Measurements from ENCODE around the gene COMT. TPM values are rescaled to one million over a fixed set of nuclear protein-coding genes. Genes with fewer than 3 reads are reported as not detected.
"Not testable (repeated sequence)": the region's sequence is repeated elsewhere in the genome, so short reads cannot be mapped to it uniquely, and the experiment has no call there.

COMT gene
- polyA plus RNA-seq, 4 donors: 57.8 to 236 (median 135) TPM

DNA sequence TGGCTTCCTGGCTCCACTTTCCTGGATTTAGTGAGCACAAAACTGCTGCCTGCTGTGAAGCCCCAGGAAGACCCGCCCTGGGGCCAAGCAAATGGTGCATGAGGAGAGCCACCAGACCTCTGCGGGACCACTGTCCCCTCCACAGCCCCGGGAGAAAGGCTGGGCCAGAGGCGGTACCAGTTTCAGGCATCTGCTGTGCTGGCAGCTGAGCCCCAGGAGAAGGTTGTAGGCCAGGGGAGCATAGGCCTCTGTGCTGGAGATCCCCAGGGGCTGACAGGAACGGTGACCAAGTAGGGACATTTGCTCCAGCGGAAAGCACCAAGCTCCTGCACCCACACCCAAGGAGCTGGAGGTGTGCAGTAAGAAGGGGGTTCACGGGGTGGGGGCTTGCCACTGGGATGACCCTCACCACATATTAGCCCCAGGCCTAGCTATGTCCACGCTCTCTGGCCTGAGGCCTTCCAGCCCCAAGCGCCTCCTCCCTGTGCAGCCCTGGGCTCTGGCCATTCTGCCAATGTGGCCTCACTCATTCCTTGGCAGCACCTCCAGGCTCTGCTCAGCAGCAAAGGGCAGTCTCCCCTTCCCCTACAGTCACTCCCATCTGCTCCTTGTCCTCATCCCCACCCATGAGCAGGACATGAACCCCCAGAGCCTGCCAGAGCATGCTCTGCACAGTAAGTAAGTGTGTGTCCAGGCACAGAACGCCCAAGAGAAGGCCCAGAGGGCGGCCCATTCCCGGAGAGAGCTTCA is 24.0 kb upstream of the COMT start:
- DNase-seq (no peak), FAIRE-seq (no peak)
- Histone ChIP-seq H3K36me3 (ENCODE audit: control insufficient read depth in 3 of 3, insufficient read depth in 2 of 3, low read depth in 1 of 3, low read length in 3 of 3) (peaks cover 4 to 66% (median 11%) of the 10 kb centered on the region in 3 donors), H3K9me3 (ENCODE audit: control insufficient read depth in 2 of 2, insufficient read depth in 1 of 2, low read depth in 1 of 2, low read length in 1 of 2) (peaks cover 0 to 6% of the 10 kb centered on the region in 2 donors), H3K4me3 (ENCODE audit: low read depth in 1 of 3, low read length in 3 of 3) (no peak overlapping the region), H3K27me3 (ENCODE audit: control insufficient read depth in 3 of 3, insufficient read depth in 3 of 3, low read length in 3 of 3) (no peaks in the 10 kb centered on the region), H3K4me1 (ENCODE audit: control insufficient read depth in 3 of 3, insufficient read depth in 2 of 3, low read depth in 1 of 3, low read length in 2 of 3) (no peaks in the 10 kb centered on the region), H3K27ac (ENCODE audit: low read depth in 1 of 3, low read length in 2 of 3) (no peak overlapping the region)
- 90 to 95% (median 94%) methylated on average over 11 to 12 of the region's 12 CpGs for WGBS, 3 donors

DNA sequence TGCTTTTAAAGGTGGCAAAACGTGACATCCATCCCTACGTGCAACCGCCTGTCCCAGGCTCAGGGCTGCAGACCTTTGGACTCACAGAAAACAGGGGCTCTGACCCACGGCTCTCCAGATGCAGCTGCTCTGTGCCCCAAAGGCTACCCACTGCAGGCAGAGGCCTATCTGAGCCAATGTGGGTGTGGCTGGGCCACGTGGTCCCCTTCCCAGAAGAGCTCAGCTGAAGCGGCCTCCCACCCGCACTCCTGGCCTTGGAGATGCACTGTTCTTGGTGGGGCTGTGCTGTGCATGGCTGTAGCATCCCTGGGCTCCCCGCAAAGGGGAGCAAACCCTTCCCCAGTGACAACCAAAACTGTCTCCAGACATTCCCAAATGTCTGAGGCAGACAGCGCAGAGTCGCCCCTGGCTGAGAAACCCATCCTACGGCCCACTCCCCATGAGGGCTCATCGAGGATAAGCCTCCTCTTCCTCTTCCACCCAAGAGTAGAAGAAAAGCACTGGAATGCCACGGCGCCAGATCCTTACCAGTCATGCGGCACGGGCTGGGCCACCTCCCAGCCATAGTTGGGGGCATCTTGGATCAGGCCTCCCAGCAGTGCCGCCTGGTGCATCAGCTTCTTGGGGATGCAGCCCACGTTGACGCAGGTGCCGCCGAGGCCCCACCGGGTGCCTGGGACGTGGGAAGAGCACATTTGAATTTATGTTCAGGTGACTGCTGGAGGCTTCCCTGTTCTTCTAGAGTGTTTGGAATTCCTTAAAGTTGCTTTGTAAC is 23.1 kb upstream of the COMT start:
- DNase-seq (no peak), FAIRE-seq (no peak)
- H3K27ac ChIP-seq (ENCODE audit: low read depth in 1 of 3, low read length in 2 of 3): no peak overlapping the region
- 80 to 82% (median 81%) methylated on average over 23 of the region's 23 CpGs for WGBS, 3 donors
- H3K36me3 ChIP-seq (ENCODE audit: control insufficient read depth in 3 of 3, insufficient read depth in 2 of 3, low read depth in 1 of 3, low read length in 3 of 3): peaks cover 4 to 62% (median 7%) of the 10 kb centered on the region in 3 donors
- no peaks in the 10 kb centered on the region for H3K4me1 ChIP-seq (ENCODE audit: control insufficient read depth in 3 of 3, insufficient read depth in 2 of 3, low read depth in 1 of 3, low read length in 2 of 3)
- H3K27me3 ChIP-seq (ENCODE audit: control insufficient read depth in 3 of 3, insufficient read depth in 3 of 3, low read length in 3 of 3): no peaks in the 10 kb centered on the region
- H3K4me3 ChIP-seq (ENCODE audit: low read depth in 1 of 3, low read length in 3 of 3): no peak overlapping the region
- peaks cover 0 to 4% of the 10 kb centered on the region in 2 donors for H3K9me3 ChIP-seq (ENCODE audit: control insufficient read depth in 2 of 2, insufficient read depth in 1 of 2, low read depth in 1 of 2, low read length in 1 of 2)

DNA sequence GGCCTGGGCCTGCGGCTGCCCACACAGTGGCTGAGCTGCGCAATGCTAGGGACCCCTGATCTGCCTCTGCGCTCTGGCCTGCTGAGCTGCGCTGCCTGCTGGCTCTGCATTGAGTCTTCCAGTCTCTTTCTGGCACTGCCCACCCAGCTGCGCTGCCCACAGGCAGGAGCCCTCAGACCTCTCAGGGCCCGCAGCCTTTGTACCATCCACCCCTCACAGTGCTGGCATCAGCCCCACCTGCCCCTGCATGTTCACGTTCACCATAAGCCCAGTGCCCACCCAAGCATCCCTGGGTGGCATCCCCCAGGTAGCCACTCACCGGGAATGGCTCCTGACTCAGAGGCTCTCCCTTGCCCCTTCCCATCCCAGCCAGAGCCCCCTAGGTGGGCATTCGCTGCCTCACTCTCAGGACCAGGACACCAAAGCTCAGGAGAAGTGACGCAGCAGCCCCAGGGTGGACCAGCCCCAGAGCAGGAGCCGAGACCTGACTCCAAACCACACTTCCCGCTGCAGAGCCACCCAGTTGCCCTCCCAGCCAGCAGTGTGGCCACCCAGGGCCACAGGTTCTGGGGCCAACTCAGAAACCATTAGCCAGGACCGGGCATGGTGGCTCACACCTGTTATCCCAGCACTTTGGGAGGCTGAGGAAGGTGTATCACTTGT is 21.7 kb upstream of the COMT start:
- Histone ChIP-seq H3K4me3 (ENCODE audit: low read depth in 1 of 3, low read length in 3 of 3) (no peak overlapping the region), H3K27ac (ENCODE audit: low read depth in 1 of 3, low read length in 2 of 3) (no peak overlapping the region), H3K9me3 (ENCODE audit: control insufficient read depth in 2 of 2, insufficient read depth in 1 of 2, low read depth in 1 of 2, low read length in 1 of 2) (no peaks in the 10 kb centered on the region), H3K27me3 (ENCODE audit: control insufficient read depth in 3 of 3, insufficient read depth in 3 of 3, low read length in 3 of 3) (no peaks in the 10 kb centered on the region), H3K4me1 (ENCODE audit: control insufficient read depth in 3 of 3, insufficient read depth in 2 of 3, low read depth in 1 of 3, low read length in 2 of 3) (no peaks in the 10 kb centered on the region), H3K36me3 (ENCODE audit: control insufficient read depth in 3 of 3, insufficient read depth in 2 of 3, low read depth in 1 of 3, low read length in 3 of 3) (peaks cover 0 to 59% (median 4%) of the 10 kb centered on the region in 3 donors)
- FAIRE-seq: no peak
- DNase-seq: no peak
- WGBS, 3 donors: 95 to 99% (median 97%) methylated on average over 13 of the region's 13 CpGs

DNA sequence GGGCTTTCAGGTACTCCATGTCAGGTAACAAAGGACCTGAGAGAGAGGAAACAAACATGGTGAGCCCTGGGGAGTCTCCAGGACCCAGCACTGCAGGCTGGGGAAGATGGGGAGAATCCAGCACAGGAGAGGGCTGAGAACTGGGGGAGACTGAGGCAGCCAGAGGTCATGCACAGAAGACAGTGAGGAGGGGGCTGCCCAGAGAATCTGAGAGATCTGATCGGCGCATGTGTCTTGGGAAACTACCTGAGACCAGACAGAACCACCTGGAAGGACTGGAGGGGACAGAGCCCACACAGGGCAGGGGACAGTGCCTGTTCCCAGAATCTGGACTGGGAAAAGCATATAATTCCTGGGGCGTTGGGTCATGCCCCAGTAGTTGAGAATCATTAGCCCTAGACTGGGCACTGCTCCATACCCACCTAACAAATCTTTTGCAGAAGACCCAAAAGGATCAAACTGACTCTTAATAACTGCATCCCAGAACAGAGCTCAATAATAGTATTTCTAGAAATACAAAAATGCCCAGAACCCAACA is 20.0 kb upstream of the COMT start:
- no peak for FAIRE-seq
- 64 to 89% (median 76%) methylated on average over 3 of the region's 3 CpGs for WGBS, 3 donors
- no peaks in the 10 kb centered on the region for H3K4me1 ChIP-seq (ENCODE audit: control insufficient read depth in 3 of 3, insufficient read depth in 2 of 3, low read depth in 1 of 3, low read length in 2 of 3)
- no peaks in the 10 kb centered on the region for H3K9me3 ChIP-seq (ENCODE audit: control insufficient read depth in 2 of 2, insufficient read depth in 1 of 2, low read depth in 1 of 2, low read length in 1 of 2)
- H3K27ac ChIP-seq (ENCODE audit: low read depth in 1 of 3, low read length in 2 of 3): no peak overlapping the region
- H3K27me3 ChIP-seq (ENCODE audit: control insufficient read depth in 3 of 3, insufficient read depth in 3 of 3, low read length in 3 of 3): no peaks in the 10 kb centered on the region
- peaks cover 0 to 43% (median 4%) of the 10 kb centered on the region in 3 donors for H3K36me3 ChIP-seq (ENCODE audit: control insufficient read depth in 3 of 3, insufficient read depth in 2 of 3, low read depth in 1 of 3, low read length in 3 of 3)
- no peak overlapping the region for H3K4me3 ChIP-seq (ENCODE audit: low read depth in 1 of 3, low read length in 3 of 3)
- no peak for DNase-seq

DNA sequence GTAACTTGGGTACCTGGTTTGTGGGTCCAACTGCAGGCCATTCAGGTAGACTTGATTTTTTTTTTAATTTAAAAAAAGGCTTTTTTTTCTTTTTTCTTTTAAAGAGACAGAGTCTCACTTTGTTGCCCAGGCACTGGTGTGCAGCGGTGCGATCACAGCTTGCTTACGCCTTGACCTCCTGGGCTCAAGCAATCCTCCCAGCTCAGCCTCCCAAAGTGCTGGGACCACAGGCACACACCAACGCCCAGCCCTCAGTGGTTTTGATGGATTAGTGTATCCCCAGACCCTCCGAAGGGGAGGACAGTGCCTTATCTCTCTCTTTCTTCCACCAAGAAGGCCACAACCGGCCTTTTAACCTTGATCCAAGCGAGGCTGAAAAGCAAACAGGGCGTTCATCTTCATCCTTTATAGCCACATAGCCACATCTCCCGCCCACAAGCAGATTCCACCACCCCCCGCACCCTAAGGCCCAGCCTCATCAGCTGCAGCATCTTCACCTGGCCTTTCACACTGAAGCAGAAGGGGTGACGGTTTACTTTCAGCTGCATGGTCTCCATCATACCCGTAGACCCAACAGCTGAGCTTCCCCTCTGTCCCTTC is 17.6 kb upstream of the COMT start:
- H3K27me3 ChIP-seq (ENCODE audit: control insufficient read depth in 3 of 3, insufficient read depth in 3 of 3, low read length in 3 of 3): no peaks in the 10 kb centered on the region
- FAIRE-seq: no peak
- DNase-seq: no peak
- H3K27ac ChIP-seq (ENCODE audit: low read depth in 1 of 3, low read length in 2 of 3): no peak overlapping the region
- H3K4me1 ChIP-seq (ENCODE audit: control insufficient read depth in 3 of 3, insufficient read depth in 2 of 3, low read depth in 1 of 3, low read length in 2 of 3): no peaks in the 10 kb centered on the region
- H3K9me3 ChIP-seq (ENCODE audit: control insufficient read depth in 2 of 2, insufficient read depth in 1 of 2, low read depth in 1 of 2, low read length in 1 of 2): no peaks in the 10 kb centered on the region
- H3K36me3 ChIP-seq (ENCODE audit: control insufficient read depth in 3 of 3, insufficient read depth in 2 of 3, low read depth in 1 of 3, low read length in 3 of 3): peaks cover 0 to 21% (median 0%) of the 10 kb centered on the region in 3 donors
- WGBS, 3 donors: 87 to 96% (median 93%) methylated on average over 12 of the region's 12 CpGs
- H3K4me3 ChIP-seq (ENCODE audit: low read depth in 1 of 3, low read length in 3 of 3): no peak overlapping the region

DNA sequence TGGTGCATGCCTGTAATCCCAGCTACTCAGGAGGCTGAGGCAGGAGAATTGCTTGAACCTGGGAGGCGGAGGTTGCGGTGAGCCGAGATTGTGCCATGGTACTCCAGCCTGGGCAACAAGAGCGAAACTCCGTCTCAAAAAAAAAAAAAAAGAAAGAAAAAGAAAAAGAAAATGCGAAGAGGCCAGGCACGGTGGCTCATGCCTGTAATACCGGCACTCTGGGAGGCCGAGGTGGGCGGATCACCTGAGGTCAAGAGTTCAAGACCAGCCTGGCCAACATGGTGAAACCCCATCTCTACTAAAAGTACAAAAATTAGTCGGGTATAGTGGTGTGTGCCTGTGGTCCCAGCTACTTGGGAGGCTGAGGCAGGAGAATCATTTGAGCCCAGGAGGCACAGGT is 15.5 kb upstream of the COMT start:
- not testable (repeated sequence) for DNase-seq; H3K27ac ChIP-seq (ENCODE audit: low read depth in 1 of 3, low read length in 2 of 3); H3K4me3 ChIP-seq (ENCODE audit: low read depth in 1 of 3, low read length in 3 of 3); H3K4me1 ChIP-seq (ENCODE audit: control insufficient read depth in 3 of 3, insufficient read depth in 2 of 3, low read depth in 1 of 3, low read length in 2 of 3); FAIRE-seq; H3K9me3 ChIP-seq (ENCODE audit: control insufficient read depth in 2 of 2, insufficient read depth in 1 of 2, low read depth in 1 of 2, low read length in 1 of 2); H3K27me3 ChIP-seq (ENCODE audit: control insufficient read depth in 3 of 3, insufficient read depth in 3 of 3, low read length in 3 of 3)
- H3K36me3 ChIP-seq (ENCODE audit: control insufficient read depth in 3 of 3, insufficient read depth in 2 of 3, low read depth in 1 of 3, low read length in 3 of 3): peaks cover 0 to 23% (median 0%) of the 10 kb centered on the region in 3 donors
- 91 to 99% (median 92%) methylated on average over 8 to 11 of the region's 11 CpGs for WGBS, 3 donors

DNA sequence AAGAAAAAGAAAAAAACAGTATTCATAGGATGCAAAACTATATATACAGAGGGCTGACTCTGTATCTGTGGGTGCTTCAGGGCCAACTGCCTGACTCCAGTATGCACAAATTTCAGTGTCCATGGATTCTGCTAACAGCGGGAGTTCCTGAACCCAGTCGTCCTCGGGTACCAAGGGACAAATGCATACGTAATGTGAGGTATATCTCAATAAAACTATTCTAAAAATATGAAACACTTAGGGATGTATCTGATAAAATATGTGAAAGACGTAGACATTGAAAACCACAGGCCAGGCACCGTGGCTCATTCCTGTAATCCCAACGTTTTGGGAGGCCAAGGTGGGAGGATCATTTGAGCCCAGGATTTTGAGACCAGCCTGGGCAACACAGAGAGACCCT is 13.9 kb upstream of the COMT start:
- no peaks in the 10 kb centered on the region for H3K4me1 ChIP-seq (ENCODE audit: control insufficient read depth in 3 of 3, insufficient read depth in 2 of 3, low read depth in 1 of 3, low read length in 2 of 3)
- WGBS, 3 donors: 90 to 92% (median 90%) methylated on average over 7 of the region's 7 CpGs
- no peak overlapping the region for H3K4me3 ChIP-seq (ENCODE audit: low read depth in 1 of 3, low read length in 3 of 3)
- no peak overlapping the region for H3K27ac ChIP-seq (ENCODE audit: low read depth in 1 of 3, low read length in 2 of 3)
- peaks cover 0 to 26% (median 0%) of the 10 kb centered on the region in 3 donors for H3K36me3 ChIP-seq (ENCODE audit: control insufficient read depth in 3 of 3, insufficient read depth in 2 of 3, low read depth in 1 of 3, low read length in 3 of 3)
- no peaks in the 10 kb centered on the region for H3K9me3 ChIP-seq (ENCODE audit: control insufficient read depth in 2 of 2, insufficient read depth in 1 of 2, low read depth in 1 of 2, low read length in 1 of 2)
- FAIRE-seq: no peak
- H3K27me3 ChIP-seq (ENCODE audit: control insufficient read depth in 3 of 3, insufficient read depth in 3 of 3, low read length in 3 of 3): no peaks in the 10 kb centered on the region
- no peak for DNase-seq

DNA sequence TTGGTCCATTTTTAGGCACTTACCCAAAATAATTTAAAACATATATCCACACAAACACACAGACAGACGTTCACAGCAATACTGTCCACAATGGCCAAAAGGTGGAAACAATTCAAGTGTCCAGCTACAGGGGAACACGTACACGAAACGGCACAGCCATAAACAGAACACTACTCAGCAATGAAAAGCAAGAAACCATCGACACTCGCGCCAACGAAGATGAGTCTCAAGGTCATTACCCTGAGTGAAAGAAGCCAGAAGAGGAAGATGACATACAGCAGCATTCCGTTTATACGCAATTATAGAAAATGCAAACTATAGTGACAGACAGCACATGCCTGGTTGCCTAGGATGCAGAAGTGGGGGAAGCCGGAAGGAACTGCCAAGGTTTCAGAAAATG is 13.4 kb upstream of the COMT start:
- no peak for FAIRE-seq
- 79 to 93% (median 91%) methylated on average over 11 of the region's 11 CpGs for WGBS, 3 donors

More for the DNA sequence above, 13.4 kb upstream of the COMT start:
- no peaks in the 10 kb centered on the region for H3K4me1 ChIP-seq (ENCODE audit: control insufficient read depth in 3 of 3, insufficient read depth in 2 of 3, low read depth in 1 of 3, low read length in 2 of 3)
- no peak overlapping the region for H3K27ac ChIP-seq (ENCODE audit: low read depth in 1 of 3, low read length in 2 of 3)
- no peaks in the 10 kb centered on the region for H3K9me3 ChIP-seq (ENCODE audit: control insufficient read depth in 2 of 2, insufficient read depth in 1 of 2, low read depth in 1 of 2, low read length in 1 of 2)
- no peak for DNase-seq
- no peaks in the 10 kb centered on the region for H3K27me3 ChIP-seq (ENCODE audit: control insufficient read depth in 3 of 3, insufficient read depth in 3 of 3, low read length in 3 of 3)
- peaks cover 0 to 26% (median 0%) of the 10 kb centered on the region in 3 donors for H3K36me3 ChIP-seq (ENCODE audit: control insufficient read depth in 3 of 3, insufficient read depth in 2 of 3, low read depth in 1 of 3, low read length in 3 of 3)
- H3K4me3 ChIP-seq (ENCODE audit: low read depth in 1 of 3, low read length in 3 of 3): no peak overlapping the region
